Natural killer cell (primary cell): ENCODE data around the gene FANCM. TPM values are rescaled to one million over a fixed set of nuclear protein-coding genes. Genes with fewer than 3 reads are reported as not detected.

Experiments used
- ATAC-seq, 3 donors: fragments of 150-1000 bp in 2 of 3; fragments of 200-7000 bp in 1 of 3; cut with Tn5 transposase; 1 replicate in 1 of 3; 2 replicates in 2 of 3; pipeline ENCODE4 v1.10.0; 2021; ENCODE audit warnings: mild to moderate bottlenecking in 2 of 3, moderate library complexity in 2 of 3
- DNase-seq, 2 donors: peaks; one replicate each; pipeline versions ENCODE4 v3.0.0 to v3.0.0-alpha.2; 2013 to 2021; ENCODE audit warnings: mixed read lengths in 1 of 2
- H3K27ac ChIP-seq: one replicate; pipeline ENCODE4 v1.5.1; 2013; ENCODE audit warnings: mild to moderate bottlenecking, low read length
- H3K27me3 ChIP-seq: one replicate; pipeline ENCODE4 v1.6.1; 2013; ENCODE audit warnings: low read length; ENCODE audit not compliant: control insufficient read depth, insufficient read depth
- H3K36me3 ChIP-seq: one replicate; pipeline ENCODE4 v1.6.1; 2013; ENCODE audit warnings: low read length; ENCODE audit not compliant: control insufficient read depth, insufficient read depth
- H3K4me1 ChIP-seq: one replicate; pipeline ENCODE4 v1.6.1; 2013; ENCODE audit warnings: low read length; ENCODE audit not compliant: control insufficient read depth, insufficient read depth
- H3K4me3 ChIP-seq: one replicate; pipeline ENCODE4 v1.5.1; 2013; ENCODE audit warnings: low read length
- H3K9me3 ChIP-seq: one replicate; pipeline ENCODE4 v1.6.1; 2013; ENCODE audit warnings: low read length; ENCODE audit not compliant: control insufficient read depth, insufficient read depth
- H3K27ac Mint-ChIP-seq, 2 donors: one replicate each; pipeline ENCODE4 v1.8.0; 2022; ENCODE audit warnings: mild to moderate bottlenecking in 2 of 2, mixed read lengths in 2 of 2, moderate library complexity in 1 of 2
- H3K27me3 Mint-ChIP-seq, 2 donors: one replicate each; pipeline ENCODE4 v1.8.0; 2022; ENCODE audit warnings: low read depth in 2 of 2, mixed read lengths in 2 of 2
- H3K36me3 Mint-ChIP-seq: one replicate; pipeline ENCODE4 v1.8.0; 2022; ENCODE audit warnings: mixed read lengths
- H3K4me1 Mint-ChIP-seq, 2 donors: one replicate each; pipeline ENCODE4 v1.8.0; 2022; ENCODE audit warnings: mixed read lengths in 2 of 2
- H3K4me3 Mint-ChIP-seq: one replicate; pipeline ENCODE4 v1.8.0; 2022; ENCODE audit warnings: mild to moderate bottlenecking, moderate library complexity, mixed read lengths
- H3K9me3 Mint-ChIP-seq, 2 donors: one replicate each; pipeline ENCODE4 v1.8.0; 2022; ENCODE audit warnings: mixed read lengths in 2 of 2
- CTCF ChIP-seq: fragments of 200-600 bp; IDR thresholded peaks from one replicate; pipeline ENCODE4 v1.8.0; 2022; ENCODE audit warnings: antibody characterized with exemption
- WGBS: methylation state at CpG from one replicate; pipeline ENCODE4 v1.1.7; 2013; ENCODE audit warnings: missing lambda C conversion rate; ENCODE audit not compliant: insufficient coverage; 5-methylcytosine and 5-hydroxymethylcytosine counted together
- intact Hi-C: fragments of 100-400 bp; cut with micrococcal nuclease; formaldehyde crosslinking; loops from one replicate; pipeline ENCODE4 v1.14.2; 2022
- total RNA-seq, 4 donors: library from RNA; stranded (reverse); fragments of 120-200 nt in 1 of 4; gene quantifications; one replicate each; pipeline versions ENCODE4 v1.2.3 to v1.2.4, GENCODE V29; 2013 to 2022

The FANCM gene
- total RNA-seq = 10 to 100 TPM in 2 of 3 donors, 1 to 10 TPM in 1; 8.3 to 16.9 (median 13.2) TPM
- total RNA-seq (2013) = 16.6 TPM

- TF ChIP-seq CTCF = no peak
- H3K4me1 Mint-ChIP-seq = peaks cover 38 to 46% of the 10 kb centered on the region in 2 donors
- H3K27ac ChIP-seq = peak within 1 kb of the TSS; percentile 87
- H3K27ac Mint-ChIP-seq = peak within 1 kb of the TSS; percentile 98 to 99
- DNase-seq (peak; percentile 74 to 97), ATAC-seq (peak; percentile 51 to 73 (median 65))
- no peaks in the 10 kb centered on the region for H3K27me3 Mint-ChIP-seq
- peak within 1 kb of the TSS; percentile 83 for H3K4me3 ChIP-seq
- under 1% methylated on average over 48 of the region's 48 CpGs for WGBS
- H3K36me3 ChIP-seq = no peaks in the 10 kb centered on the region
- H3K36me3 Mint-ChIP-seq = no peaks in the 10 kb centered on the region
- no peaks in the 10 kb centered on the region for H3K9me3 ChIP-seq
- H3K4me3 Mint-ChIP-seq = peak within 1 kb of the TSS; percentile 100
- H3K27me3 ChIP-seq = no peaks in the 10 kb centered on the region
- H3K9me3 Mint-ChIP-seq = no peaks in the 10 kb centered on the region
- peaks cover 14% of the 10 kb centered on the region for H3K4me1 ChIP-seq
- intact Hi-C loops = loop anchor here (1.0 to 2.0 kb wide), 2 partner anchors 117 to 133 kb away; partner anchors contain the start of gene MIS18BP1
Measured at GRCh38 chr14:45135659-45136395, at the start of gene FANCM. Gene FANCM (plus strand): TSS chr14:45135930. CDS start chr14:45136032, 102 bp downstream.

GRCh38 chr14:45089813-45090212 is 45.9 kb upstream of the FANCM start:
- H3K9me3 Mint-ChIP-seq = no peaks in the 10 kb centered on the region
- no peak overlapping the region for H3K4me3 Mint-ChIP-seq
- no peak for DNase-seq
- peaks cover 45 to 46% of the 10 kb centered on the region in 2 donors for H3K4me1 Mint-ChIP-seq
- Histone ChIP-seq H3K4me3 (no peak overlapping the region), H3K36me3 (no peaks in the 10 kb centered on the region), H3K9me3 (no peaks in the 10 kb centered on the region), H3K4me1 (peaks cover 3% of the 10 kb centered on the region), H3K27ac (no peak overlapping the region), H3K27me3 (no peaks in the 10 kb centered on the region)
- H3K36me3 Mint-ChIP-seq = no peaks in the 10 kb centered on the region
- peak in 2 of 3 donors; percentile 33 to 81 for ATAC-seq
- peak overlapping the region; percentile 42 to 61 for H3K27ac Mint-ChIP-seq
- no peaks in the 10 kb centered on the region for H3K27me3 Mint-ChIP-seq
- TF ChIP-seq CTCF = no peak
- intact Hi-C loops = no loop called here
- WGBS = no CpG with 5 or more reads among the region's 1 CpG

- DNase-seq (no peak), ATAC-seq (no peak)
- H3K27me3 Mint-ChIP-seq = no peaks in the 10 kb centered on the region
- no peak for TF ChIP-seq CTCF
- 82% methylated on average over 1 of the region's 2 CpGs for WGBS
- Histone ChIP-seq H3K36me3 (peaks cover 12% of the 10 kb centered on the region), H3K4me1 (no peaks in the 10 kb centered on the region), H3K27me3 (no peaks in the 10 kb centered on the region), H3K4me3 (no peak overlapping the region), H3K9me3 (no peaks in the 10 kb centered on the region), H3K27ac (no peak overlapping the region)
- intact Hi-C loops = no loop called here
- no peak overlapping the region for H3K27ac Mint-ChIP-seq
- no peaks in the 10 kb centered on the region for H3K36me3 Mint-ChIP-seq
- H3K9me3 Mint-ChIP-seq = no peaks in the 10 kb centered on the region
- peaks cover 30 to 36% of the 10 kb centered on the region in 2 donors for H3K4me1 Mint-ChIP-seq
- H3K4me3 Mint-ChIP-seq = no peak overlapping the region
Measured at GRCh38 chr14:45091710-45092109, 44.0 kb upstream of the FANCM start.
